EH (cell line): ENCODE results near the gene DHCR24.
"Not testable (repeated sequence)": the region's sequence is repeated elsewhere in the genome, so short reads cannot be mapped to it uniquely, and the experiment has no call there.

Source experiments
- DNase-seq: peaks from one replicate; pipeline ENCODE4 v3.0.0-alpha.2; 2015; ENCODE audit warnings: low read depth

Gene DHCR24

DNA sequence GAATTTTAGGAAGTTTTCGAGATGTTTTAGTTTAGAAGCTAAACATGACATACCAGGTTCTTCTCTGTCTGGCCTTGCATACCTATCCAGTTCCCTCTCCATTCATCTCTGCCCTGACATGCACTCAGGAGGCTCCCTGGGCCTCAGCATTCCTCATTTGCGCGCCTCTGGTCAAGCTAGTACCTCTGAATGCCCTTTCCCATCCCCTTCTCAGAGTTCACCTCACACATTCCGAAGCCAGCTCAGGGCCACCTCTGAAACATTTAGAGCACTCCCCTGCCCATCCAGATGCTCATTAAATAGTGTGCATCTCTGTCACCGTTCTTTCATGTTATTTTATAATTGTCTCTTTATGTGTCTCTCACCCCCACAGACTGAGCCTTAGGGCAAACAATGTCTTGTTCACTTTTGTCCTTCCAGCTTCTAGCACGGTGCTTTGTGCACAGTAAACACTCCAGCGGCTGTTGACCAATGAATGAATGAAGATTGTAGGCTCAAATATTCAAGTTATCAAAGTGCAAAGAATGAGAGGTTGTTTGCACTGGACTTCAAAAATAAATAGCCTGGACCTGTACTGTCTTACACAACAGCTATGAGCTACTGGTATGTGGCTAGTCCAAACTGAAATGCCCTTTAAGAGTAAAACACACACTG lies 1.2 kb upstream of the DHCR24 start:
- DNase-seq: no peak

DNA sequence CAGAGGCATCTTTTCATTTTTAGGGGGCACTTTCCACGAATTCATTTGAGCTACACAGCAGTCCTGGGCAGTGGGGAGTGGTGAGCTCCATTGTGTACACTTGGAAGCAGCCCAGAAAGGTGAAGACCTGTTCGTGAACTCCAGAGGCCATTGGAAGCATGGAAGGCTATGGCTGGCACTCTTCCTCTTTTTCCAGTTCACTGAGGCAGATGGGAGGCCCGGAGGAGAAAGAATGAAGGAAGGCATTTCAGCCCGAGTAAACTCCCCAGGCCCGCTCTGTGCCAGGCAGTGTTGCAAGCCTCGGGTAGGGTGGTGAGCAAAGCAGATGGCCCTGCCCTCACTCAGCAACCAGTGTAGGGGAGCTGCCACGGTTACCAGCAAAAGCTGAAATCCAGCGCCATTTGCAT lies 673 bp upstream of the DHCR24 start:
- no peak for DNase-seq

DNA sequence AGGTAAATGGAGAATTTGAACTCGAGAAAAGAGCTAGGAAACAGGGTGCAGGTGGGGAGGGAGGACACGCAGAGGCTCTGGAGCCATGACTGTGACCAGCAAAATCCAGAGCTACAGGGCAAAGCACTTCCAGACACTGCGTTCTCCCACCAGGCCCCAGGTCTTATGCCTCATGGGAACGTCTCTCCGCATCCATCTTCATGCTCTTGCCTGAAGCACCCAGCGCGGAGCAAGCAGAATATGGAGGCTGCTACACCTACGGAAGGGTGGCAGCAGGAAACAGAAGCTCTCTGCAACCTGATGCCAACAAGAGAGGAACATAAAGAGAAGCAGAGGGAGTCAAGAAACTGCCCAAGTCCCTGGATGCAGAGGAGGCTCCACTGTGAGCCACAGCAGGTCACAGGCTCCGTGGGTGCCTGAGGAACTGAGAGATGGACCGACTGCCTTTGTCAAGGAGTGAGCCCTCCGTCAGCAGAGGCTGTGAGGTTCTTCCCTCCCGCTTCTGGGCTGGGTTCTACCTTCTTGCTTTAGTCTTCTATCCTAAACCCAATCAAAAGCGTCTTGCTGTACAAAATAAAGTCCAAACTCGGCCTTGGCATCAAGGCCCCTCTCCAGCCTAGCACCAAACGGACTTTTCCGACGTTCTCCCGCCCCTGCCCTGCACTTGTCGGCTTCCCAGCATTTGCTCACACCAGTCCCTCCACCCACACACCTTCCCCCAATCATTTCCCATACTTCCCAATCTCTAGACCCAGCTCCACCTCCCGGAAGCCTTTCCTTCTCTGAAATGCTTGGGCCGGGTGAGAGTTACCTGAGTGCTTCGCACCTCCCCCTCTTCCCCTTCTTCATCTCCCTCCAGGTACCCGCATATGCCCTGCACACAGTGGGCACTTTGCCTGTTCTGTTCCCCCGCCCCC lies 930 bp downstream of the DHCR24 start:
- no peak for DNase-seq

DNA sequence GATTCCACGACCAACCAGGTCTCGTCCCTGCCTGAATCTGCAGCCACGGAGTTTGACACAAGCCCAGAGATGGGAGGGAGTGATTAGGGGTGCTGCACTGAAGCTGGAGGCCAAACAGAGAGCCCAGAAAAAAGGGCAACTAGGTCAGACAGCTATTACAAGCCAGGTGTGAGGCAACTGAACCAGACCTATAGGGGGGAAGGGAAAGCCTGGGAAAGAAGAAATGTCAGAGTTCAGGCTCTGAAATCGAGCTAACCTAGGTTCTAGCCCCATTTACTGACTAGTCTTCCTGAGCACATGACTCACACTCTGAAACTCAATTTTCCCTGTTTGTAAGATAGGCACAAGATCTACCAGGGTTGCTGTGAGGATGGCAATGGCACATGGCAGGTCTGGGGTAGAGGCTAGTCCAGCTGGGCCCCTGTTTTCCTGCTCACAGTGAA lies 1.7 kb downstream of the DHCR24 start:
- no peak for DNase-seq

DNA sequence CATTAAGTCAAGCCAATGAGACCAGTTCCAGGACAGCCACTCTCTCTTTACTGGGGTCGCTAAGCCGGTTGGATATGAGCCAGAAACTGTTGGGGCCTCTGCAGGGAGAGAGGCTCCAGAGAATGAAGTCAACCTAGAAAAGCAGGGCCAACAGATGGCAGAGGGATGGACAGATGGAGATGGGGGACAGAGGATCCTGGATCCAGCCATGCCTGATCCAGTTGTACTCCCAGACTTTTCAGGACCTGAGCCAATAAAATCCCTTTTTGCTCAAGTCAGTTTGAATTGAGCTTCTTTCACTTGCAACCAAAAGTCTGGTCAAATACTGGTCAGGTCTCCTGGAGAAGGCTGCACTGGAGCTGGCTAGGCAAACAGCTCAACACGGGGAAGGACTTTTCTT lies 2.2 kb downstream of the DHCR24 start:
- no peak for DNase-seq

DNA sequence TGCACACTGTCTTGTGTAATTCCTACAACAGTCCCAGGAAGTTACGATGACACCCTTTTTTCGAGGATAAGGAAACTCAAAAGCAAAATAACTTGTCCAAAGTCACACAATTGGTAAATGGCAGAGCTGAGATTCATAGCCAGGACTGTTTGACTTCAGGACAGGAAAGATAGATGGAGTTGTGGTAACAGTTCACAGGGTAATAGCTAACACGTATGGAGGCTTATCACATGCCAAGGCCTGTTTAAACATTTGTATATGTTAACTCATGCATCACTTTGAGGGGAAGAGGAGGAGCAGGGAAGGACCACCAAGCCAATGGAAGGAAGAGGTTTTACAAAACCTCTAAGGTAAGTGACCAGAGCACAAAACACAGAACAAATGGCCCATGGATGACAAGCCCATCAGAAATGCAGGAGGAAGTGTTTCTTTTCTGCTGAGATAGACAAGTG lies 2.8 kb downstream of the DHCR24 start:
- DNase-seq: peak; percentile 40

DNA sequence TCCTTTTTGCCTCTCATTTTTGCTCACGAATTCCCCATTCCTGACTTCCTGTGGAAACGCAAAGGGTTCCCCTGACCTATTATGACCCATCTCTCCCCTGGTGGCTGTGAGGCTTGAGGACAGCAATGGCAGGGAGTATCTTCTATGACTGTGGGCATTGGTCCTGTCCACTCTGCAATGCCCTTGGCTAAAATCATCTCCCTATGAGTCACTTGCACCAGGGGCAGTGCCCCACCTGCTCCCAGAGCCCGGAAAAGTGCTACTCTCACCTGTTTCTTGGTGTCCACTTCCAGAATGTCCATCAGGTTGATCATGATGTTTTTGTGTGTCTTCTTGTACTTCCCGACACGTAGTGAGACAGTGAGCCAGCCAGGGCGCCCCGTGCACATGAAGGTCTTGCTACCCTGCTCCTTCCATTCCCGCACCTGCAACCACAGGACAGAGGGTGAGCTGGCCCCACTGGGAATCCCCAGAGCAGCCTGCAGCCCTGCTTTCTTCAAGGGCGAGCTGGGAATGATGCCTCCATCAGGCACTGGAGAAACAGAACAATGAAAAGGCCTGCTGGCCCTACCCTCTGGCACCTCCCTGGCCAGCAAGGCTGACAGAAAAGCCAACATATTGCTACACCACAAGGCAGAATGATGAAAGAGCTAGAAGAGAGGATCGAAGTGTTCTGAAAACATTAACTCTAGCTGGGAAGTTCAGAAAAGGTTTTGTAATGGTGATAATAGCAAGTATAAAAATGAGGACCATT lies 3.5 kb downstream of the DHCR24 start:
- DNase-seq: no peak

DNA sequence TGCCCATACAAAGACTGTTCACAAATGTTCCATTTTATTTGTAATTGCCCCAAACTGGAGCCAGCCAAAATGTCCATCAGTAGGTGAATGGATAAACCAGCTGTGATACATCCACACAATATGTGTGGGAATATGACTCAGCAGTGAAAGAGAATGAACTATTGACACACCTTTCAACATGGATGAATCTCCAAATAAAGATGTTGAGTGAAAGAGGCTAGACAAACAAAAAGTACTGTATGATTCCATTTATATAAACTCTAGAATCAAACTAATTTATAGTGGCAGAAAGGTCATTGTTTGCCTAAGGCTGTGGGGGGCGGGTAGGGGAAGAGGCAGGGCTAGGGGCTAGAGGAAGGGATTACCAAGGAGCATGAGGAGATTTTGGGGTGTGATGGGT lies 4.5 kb downstream of the DHCR24 start:
- no peak for DNase-seq

DNA sequence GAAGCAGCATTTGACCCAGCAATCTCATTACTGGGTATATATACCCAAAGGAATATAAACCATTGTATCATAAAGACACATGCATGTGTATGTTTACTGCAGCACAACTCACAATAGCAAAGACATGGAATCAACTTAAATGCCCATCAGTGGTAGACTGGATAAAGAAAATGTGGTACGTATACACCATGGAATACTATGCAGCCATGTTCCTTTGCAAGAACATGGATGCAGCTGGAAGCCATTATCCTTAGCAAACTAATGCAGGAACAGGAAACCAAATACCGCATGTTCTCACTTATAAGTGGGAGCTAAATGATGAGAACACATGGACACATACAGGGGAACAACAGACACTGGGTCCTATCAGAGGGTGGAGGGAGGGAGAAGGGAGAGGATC lies 5.4 kb downstream of the DHCR24 start:
- not testable (repeated sequence) for DNase-seq

DNA sequence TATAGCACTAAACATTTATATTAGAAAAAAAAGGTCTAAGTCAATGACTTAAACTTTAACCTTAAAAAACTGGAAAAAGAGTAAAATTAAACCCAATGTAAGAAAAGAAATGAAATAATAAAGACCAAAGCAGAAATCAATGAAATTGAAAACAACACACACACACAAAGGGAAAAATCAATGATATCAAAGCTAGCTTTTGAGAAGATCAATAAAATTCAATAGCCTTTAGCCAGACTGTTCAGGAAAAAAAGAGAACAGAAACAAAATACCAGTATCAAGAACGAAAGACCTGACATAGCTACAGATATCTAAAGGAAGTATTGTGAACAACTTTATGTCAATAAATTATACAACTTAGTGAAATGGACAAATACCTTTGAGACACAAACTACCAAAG lies 7.1 kb downstream of the DHCR24 start:
- no peak for DNase-seq

DNA sequence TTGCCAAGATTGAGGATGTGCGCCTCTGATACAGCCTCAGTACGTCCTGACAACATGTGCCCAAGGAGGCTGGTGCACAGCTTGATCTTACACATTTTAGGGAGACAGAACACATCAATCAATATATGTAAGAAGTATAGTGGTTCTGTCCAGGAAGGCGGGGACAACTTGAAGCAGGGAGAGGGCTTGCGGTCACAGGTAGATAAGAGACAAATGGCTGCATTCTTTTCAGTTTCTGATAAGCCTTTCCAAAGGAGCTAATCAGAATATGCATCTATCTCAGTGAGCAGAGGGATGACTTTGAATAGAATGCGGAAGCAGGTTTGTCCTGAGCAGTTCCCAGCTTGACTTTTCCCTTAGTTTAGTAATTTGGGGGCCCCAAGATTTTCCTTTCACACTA lies 10.2 kb downstream of the DHCR24 start:
- no peak for DNase-seq

DNA sequence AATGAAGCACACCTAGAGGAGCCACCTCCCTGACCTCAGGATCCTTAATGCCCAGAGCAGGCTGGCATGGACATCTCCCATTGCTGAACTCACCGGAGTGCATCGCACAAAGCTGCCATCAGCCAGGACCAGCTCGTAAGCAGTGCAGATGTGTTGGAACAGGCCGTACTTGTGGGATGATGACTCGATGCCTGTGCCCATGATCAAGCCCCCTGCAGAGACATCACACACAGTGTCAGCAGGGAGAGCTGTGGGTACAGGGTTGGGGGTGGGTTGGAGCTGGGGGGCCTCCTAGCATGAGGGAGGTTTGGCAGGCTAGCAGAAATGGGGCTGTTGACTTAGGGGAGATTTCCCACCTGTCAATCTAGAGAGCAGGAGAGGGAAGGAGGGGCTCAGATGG lies 12.0 kb downstream of the DHCR24 start:
- no peak for DNase-seq

DNA sequence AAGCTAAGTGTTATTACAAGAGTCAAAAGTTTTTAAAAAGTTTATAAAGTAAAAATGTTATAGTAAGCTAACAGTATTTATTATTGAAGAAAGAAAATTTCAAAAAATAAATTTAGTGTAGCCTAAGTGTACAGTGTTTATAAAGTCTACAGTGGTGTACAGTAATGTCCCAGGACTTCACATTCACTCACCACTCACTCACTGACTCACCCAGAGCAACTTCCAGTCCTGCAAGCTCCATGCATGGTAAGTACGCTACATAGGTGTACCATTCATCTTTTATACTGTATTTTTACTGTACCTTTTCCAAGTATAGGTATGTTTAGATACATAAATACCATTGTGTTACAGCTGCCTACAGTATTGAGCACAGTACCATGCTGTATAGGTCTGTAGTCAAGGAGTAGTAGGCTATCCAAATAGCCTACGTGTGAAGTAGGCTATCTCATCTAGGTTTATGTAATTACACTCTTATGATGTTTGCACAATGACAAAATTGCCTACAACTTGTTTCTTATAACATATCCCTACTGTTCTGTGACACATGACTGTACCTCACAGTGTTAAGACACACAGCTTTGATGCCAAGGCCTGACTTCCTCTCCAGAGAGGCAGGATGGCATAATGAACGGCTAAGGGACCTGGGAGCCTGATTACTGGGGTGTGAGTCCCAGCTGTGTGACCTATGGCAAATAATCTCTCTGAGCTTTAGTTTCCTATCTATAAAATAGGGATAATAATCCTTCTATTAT lies 12.7 kb downstream of the DHCR24 start:
- DNase-seq: no peak

DNA sequence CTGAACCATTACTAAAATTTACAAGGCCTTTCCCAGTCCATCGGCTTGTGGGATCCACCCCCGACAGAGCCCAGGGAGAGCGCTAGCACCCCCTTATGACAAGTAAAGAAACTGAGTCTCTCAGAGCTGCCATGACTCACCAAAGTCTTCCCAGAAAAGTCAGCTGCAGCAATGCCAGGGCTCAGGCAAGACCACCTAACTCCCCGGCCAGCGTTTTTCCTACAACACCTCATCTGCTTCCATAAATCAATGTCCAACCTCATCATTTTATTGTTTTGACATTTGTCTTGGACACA lies 15.0 kb downstream of the DHCR24 start:
- DNase-seq: no peak

DNA sequence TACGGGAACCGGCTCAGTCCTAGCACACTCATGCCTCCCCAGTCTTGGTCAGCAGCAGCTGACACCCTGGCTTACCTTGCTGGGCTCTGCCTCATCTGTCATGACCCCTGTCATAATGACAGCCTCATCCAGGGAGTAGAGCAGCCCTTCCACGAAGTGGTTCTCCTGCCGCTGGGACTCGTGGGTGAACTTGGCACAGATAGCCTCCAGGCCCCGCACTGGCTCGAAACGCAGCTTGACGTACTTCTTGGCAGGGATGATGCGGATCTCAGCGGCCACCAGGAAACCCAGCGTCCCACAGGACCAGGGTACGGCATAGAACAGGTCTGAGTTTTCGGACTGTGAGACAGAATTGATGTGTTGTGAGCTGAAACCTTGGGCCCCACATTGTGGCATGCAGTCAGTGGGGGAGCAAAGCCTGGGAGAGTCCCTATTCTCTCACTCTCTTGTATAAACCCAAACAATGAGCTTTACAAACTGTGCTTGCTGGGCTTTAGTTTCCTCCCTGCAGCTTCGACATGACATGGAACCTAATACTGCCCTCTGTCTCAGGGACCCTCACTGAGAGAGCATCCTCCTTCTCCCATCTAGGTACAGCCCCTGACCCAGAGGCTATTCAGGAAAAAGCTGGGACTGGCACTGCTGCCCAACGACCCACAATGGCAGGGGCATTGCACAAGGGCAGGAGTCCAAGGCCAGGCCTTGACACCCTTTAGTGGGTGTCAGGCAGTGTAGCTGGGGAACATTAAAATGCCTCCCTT lies 15.5 kb downstream of the DHCR24 start:
- DNase-seq: no peak

DNA sequence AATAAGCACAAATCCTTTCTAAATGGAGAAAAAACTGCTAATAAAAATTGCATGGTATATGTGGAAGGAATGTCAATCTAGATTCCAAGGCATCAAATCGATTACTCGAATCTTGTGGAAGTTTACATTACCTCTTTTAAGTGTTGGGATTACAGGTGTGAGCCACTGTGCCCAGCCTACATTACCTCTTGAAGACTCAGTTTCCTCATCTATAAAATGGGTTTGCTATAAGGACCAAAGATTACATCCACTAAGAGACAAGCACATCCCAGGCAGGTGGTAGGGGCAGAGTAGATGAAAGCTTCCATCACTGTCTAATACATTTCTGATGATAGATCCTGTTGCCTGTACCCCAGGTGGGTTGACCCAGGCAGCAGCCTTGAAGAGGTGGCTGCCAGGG lies 16.1 kb downstream of the DHCR24 start:
- DNase-seq: no peak

DNA sequence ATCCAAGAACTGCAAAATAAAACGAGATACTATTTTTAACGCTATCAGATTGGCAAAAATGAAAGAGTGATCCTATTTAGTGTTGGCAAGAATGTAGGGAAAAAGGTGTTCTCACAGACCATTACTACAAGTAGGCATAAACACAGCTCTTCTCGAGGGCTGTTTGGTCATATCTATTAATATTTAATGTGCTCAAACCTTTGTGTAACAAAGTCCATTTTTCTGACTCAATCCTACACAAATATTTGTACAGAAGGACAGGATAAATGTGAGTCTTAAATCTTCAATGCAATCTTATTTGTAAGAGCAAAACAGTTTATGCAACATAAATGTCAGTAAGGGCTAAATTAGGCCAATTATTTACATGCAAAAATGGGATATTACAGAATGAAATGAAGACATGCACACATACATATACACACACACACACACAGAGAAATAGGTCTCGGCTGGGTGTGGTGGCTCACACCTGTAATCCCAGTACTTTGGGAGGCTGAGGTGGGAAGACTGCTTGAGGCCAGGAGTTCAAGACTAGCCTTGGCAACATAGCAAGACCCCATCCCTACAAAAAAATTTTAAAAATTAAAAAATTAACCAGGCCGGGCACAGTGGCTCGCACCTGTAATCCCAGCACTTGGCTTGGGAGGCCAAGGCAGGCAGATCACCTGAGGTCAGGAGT lies 17.7 kb downstream of the DHCR24 start:
- no peak for DNase-seq

DNA sequence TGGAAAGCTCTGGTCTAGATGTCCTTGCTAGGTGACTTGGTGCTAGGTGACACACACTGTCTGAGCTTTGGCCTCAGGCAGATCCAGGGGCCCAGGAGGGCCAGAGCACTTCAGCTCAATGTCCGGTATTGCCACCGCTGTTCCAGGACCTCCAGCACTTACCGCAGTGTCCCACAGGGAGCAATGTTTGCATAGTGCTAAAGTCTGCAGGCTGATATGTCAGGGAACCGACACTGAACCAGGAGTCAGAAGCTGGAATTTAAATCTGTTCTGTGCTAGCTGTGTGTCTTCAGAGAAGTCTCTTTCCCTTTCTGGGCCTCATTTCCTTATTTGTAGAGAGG lies 19.3 kb downstream of the DHCR24 start:
- DNase-seq: no peak

DNA sequence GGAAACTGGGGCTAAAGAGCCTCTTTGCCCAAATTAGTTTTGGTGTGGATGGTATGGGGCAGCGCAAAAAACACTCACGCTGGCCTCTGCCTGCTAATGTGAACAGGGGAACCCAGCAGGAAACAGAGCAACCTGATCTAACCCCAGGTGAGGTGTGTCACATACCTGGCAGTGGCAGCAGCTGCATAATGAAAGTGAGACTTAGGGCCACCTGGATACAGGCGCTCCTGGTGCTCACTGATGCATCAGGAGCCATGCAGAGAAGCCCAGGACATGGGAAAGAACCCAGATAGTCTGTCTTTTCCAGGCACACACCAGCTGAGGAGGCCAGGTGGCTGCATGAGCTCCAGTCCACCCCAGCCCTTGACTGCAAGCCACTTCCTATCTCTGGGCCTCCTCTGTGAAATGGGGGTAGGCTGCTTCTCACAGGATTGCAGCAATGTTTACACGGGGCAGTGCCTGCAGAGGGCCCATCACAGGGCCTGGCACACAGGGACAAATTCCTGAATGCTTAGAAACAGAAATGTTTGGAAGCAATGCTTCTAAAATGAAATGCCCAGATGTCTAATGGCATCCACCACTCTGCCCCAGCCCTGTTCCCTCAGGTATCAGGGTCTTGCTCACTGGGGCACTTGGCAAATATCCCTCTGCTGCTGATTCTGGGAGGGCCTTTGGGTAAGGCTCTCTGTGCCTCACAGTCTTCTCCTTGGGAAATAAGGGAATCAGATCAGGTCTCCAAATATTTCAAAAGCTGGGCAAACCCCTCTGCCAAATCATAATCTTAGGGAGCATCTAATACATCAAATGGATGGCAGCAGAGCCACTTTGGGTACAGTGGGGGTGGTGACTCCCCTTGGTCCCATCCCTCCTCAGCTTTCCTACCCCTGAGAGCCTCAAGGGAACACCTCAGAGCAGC lies 19.9 kb downstream of the DHCR24 start:
- no peak for DNase-seq
